ENCODE measurements around the gene EFEMP1.

GRCh38 chr2:55903727-55904126 lies 19.9 kb downstream of the EFEMP1 start:
- no peak for TF ChIP-seq CTCF (IDR thresholded peaks at IDR 0.05)
- no peak for TF ChIP-seq POLR2A (IDR thresholded peaks at IDR 0.05)
